ENCODE results near the gene OR4F15.
"Not testable (repeated sequence)": the region's sequence is repeated elsewhere in the genome, so short reads cannot be mapped to it uniquely, and the experiment has no call there.

OR4F15 gene, protein sequence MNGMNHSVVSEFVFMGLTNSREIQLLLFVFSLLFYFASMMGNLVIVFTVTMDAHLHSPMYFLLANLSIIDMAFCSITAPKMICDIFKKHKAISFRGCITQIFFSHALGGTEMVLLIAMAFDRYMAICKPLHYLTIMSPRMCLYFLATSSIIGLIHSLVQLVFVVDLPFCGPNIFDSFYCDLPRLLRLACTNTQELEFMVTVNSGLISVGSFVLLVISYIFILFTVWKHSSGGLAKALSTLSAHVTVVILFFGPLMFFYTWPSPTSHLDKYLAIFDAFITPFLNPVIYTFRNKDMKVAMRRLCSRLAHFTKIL

DNA sequence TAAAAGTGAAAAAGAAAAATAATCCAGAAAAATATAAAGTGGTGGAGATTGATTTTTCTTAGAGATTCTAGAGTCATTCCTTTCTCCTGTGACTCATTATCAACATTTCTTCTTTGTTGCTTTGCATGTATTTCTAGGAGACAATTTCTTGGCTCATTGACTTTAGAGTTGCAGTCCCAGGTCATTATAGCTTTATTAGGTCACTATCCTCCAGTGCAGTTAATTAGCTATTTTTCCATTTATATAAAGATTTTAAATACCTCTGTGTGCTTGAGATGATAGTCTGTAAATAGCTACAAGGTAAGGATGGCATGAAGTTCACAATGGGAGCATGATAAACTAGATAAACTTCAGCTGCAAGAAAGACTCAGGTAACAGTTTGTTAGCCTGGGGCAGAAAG is at the start of gene OR4F15:
Gene OR4F15 (plus strand): TSS at position 301 of the 400 bp plus-strand sequence. CDS start 5,985 bp downstream, outside the sequence.
- no peak for DNase-seq

DNA sequence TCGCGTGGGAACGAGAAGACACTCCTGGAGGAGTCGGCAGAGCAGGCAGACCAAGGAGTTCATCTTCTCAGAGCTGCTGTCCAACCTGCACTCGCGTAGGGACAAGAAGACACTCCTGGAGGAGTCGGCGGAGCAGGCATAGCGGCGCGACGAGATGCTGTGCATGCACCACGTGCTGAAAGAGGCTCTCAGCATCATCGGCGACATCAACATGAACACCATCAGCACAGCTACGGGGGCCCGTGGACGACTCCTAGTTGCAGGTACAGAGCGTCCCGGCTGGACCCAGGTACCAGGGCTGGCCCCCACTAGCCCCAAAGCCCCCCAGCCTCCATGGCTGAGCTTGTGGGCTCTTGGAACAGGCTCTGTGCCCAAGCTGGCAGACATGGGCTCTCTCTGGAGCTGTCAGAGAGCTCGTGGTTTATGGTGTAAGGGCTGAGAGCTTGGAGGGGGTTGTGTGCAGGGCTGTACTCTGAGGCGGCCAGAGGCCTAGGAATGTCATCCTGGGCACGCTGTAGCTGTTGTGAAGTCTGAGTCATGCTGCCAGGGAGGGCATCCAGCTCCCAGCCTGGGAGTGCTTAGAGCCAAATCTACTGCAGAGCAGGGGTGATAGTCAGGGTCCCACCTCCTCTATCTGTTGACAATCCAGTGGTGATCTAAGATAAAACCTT is 47.2 kb upstream of the OR4F15 start:
- not testable (repeated sequence) for DNase-seq

DNA sequence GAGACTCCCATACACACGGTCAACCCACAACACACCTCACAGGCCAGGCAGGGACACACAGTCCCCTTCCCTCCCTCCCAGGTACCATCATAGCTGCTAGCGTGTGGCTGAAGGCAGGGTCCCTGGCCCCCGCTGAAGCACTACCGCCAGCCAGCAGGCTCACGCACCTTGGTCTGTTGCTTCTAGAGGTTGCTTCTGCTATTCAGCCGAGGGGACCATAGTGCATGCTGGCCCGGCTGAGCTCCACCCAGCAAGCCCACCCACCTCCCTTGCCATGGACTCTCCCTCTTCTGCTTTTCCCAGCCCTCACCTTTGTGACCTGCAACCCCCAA is 46.7 kb upstream of the OR4F15 start:
- not testable (repeated sequence) for DNase-seq

DNA sequence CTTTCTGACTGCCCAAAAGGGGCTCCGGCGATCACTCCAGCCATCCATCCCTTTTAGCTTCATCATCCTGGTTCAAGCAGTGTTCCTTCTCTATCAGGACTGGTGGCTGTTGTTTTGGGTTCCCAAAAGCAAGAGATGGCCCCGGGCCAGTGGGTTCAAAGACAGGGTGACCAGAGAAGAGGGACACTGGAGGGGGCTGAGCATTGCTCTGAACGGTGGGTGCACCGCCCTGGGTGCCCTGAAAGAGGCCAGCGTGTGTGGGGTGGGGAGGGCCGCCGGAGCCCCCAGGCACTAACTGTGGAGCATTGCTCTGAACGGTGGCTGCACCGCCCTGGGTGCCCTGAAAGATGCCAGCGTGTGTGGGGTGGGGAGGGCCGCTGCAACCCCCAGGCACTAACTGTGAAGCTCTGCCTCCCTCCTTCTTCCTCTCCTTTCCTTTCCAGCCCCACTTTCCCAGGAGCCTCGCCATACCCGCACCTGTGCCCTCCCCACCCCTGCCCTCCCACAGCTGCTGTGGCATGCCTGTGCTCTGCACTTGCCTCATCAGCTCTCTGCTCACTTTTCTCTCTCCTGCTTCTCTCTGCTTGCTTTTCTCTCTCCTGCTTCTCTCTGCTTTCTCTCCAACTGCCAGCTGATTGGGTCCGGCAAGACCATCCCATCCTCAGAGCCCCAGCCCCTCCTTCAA is 46.1 kb upstream of the OR4F15 start:
- DNase-seq, result no peak

DNA sequence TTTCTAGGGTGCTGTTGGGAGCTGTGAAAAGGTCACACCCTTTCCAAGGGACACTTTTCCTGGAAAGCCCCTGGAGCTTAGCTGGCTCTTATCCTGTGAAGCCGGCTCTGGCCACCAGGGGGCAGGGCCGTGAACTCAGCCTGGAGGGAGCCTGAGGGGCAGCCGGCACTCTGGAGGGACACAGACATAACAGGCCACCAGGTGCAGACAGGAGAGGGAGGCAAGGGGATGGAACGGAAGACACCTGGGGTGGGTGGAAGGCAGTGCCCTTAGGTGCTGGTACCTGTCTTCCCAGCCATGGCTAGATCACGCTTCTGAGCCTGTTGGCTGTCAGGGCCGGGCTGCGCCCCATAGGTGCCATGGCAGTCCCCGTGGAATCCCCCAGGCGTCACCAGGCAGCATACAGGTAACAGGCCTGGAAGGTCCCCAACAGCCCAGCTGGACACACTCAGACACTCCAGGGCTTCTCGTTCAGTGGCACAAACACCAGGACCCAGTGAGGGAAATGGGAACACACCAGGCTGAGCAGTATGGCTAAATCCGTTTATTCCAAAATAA is 44.8 kb upstream of the OR4F15 start:
- not testable (repeated sequence) for DNase-seq

DNA sequence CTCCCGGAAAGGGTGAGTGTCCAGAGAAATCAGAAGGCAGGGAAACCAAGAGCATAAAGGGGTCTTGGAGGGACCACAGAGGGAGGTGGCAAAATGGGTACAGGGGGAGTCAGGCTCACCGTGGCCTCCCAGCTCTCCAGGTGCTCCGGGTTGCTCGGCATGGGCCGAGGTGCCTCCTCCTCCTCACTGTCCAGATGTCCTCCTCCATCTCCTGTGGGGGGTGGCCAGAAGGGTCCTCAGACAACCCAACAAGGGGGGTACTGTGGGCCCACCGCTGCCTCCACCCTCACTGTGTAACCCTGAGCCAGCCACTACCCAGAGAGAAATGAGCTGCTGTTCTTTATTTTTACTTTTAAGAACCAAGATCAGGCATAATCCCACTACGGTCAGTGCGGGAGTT is 39.1 kb upstream of the OR4F15 start:
- no peak for DNase-seq

DNA sequence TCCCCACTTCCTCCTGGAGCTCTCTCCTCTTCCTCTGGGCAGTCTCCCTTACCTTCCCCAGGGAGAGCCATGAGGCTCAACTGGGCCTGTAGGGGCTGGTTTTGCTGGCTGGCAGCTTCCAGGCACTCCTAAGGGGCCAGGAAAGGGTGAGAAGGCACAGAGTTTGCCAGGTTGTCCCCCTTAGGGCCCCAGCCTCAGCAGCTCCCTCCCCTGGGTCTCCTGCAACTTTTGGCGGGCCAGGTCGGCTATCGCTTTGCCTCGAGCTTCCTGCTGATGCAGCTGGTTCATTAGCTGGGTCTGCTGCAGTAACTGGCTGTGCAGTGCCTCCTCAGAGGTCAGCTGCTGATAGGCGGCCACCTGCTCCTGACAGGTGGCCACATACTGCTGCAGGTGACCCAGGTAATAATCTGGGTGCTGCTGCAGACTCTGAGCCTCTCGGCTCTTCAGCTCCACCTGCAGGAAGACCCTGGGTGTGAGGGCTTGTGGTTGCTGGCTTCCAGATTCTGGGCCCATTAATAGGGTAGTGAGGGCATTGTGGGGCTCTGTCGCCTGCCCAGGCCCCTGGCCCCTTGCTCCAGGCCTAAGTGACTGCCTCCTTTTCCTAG is 38.4 kb upstream of the OR4F15 start:
- DNase-seq, result no peak

DNA sequence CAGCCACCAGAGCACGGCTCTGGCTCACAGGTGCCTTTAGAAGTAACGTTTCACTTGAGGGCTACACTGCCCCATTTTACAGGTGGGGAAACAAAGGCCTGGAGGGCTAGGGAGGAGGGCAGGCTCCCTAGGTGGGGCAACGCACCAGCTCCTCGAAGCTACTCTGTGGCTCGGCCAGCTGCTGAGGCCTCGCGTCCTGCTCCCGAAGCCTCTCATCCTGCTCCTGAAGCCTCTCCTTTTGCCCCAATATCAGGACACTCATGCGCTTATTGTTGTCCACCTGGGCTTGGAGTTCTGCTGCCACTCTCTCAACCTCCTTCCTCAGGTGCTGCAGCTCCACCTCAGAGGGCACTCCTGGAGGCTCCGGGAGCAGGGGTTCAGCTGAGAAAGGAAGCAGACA is 36.9 kb upstream of the OR4F15 start:
- DNase-seq, result no peak

DNA sequence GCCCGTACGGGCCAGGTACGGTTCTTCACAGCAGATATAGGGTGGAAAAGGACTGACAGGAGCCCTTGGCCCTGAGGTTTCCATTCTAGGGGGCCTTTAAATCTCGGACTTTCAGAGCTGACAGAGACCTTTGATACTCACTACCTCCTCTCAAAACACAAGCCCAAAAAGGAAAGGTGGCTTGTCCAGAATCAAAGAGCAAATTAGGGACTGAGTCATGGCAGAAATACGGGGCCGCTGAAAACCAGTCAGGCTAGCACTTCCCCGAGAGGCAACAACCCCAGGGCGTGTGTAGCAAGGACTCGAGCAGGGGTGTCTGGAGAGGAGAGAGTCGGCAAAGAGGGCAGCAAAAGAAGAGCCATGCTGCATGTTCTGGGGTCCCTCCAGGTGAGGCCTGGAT is 33.4 kb upstream of the OR4F15 start:
- DNase-seq, result not testable (repeated sequence)

DNA sequence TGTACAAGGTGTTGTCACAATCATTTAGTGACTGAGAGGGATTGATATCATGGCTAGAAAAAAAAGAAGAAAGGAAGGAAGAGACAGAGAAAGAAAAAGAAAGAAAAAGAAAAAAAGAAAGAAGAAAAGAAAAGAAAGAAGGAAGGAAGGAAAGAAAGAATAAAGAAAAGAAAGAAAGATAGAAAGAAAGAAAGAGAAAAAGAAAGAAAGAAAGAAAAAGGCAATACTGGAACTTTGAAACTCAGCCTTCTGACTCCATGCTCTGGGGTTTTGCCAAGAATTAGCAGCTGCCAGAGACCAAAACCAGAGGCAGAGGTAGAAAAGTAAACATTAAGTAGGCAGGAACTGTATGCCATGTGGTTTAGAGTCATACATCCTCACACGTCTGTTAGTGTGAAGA is 31.8 kb upstream of the OR4F15 start:
- DNase-seq, result not testable (repeated sequence)

DNA sequence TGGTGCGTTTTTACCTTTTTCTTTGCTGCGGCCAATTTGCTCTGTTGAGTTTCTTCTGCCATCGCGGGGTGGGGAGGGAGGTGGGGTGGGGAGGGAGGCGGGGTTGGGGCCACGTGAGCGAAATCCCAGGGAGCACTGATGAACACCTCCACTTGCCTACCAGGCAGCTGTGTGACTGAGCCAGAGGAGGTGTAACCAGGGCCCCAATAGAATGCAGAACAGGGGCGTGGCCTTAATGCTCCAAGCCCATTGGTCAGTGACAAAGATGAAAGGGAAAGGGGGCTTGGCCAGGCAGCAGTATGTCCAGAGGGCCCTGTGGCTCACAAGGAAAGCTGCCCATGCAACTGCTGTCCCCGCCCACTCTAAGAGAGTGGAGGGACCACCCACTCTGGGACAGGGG is 30.1 kb upstream of the OR4F15 start:
- no peak for DNase-seq

DNA sequence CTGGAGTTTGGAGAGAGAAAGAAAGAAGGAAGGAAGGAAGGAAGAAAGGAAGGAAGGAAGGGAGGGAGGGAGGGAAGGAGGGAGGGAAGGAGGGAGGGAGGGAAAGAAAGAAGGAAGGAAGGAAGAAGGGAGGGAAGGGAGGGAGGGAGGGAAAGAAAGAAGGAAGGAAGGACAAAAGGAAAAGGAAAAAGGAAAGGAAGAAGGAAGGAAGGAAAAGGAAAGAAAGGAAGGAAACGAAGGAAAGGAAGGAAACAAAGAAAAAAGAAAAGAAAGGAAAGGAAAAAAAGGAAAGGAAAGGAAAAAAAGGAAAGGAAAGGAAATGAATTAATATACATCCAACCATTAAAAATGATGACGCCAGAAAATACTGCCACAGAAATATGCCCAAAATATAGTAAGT is 27.4 kb upstream of the OR4F15 start:
- DNase-seq, result no peak

DNA sequence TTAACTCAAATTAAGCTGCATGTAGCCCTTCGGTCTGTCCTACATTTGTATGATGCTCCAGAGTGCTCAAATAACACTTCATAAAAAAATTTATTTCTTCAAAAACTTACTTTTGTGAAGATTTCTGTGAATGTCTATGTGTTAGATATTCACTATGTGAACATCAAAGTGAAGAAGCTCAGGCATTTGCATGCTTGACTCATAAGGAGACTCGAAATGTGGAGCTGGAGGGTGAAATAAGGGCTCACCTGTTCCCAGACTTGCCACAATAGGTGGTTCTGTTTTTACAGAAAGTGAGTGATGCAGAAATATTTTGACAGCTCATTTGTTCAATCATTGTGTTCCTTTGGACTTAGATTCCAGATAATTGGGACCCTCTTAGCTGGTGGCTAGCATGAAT is 25.6 kb upstream of the OR4F15 start:
- not testable (repeated sequence) for DNase-seq

DNA sequence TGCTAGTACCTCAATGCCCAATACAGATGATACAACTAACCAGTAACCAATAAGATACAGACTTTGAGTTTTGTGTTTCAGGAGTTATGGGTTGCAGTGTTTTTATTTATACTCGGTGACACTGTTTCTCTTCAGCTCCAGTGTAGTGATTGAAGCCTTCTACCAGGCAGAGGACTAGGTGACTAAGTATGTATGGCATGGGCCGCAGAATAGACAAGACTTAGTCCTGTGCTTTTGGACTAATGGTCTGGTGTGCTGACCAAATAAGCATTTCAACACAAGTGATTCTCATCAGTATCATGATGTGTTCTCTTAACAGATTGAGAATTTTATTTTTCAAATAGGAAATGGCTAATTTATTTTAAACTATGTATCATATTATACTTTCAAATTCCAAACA is 24.0 kb upstream of the OR4F15 start:
- DNase-seq, result not testable (repeated sequence)

DNA sequence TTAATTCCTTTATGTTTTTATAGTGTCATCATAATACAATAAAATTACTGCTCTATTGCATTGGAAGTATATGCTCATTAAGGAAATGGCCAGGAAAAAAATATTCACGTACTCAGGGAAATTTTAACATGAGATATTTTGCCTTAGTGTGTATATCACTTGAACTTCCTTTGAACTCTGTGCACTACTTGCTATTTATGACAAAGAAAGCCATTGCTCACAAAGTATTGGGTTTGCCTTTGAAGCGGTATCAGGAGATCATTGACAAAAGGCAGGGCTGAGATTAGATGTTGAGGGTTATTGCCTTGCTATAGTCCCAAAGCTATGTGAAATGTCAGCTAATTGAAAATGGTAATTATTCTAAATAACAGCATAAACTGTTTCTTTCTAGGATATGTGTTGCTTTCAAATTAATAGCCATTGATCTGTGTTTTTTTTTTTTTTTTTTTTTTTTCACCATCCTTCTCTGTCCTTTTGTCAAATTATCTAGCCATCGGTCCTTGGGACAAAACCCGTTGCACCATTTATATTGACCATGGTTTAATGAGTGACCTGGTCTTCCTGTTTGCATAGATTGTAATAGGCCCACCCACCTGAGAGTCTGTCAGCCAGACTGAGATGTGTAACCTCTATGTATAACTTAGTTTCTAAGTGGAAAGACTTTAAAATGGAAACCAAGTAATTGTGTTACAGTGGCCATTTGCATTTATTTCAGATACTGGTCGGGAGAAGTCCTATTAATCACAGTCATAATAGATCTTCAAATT is 23.3 kb upstream of the OR4F15 start:
- DNase-seq, result not testable (repeated sequence)

DNA sequence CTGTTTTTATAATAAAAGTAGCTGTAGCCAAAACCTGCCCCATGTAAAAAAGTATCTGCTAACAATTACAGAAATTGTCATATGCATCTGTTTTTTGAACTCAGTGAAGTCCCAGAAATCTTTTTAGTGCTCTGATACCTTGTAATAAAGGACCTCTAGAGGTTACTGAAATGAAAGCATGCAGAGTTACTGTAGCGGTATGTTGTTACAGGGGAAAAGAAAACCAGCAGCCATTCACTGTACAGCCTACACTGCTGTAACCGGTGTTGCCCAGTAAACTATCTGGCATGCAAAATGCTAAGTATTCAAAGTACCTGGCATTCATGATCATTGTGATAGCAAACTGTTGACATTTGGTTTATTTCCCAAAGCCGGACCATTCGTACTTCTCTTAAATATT is 21.3 kb upstream of the OR4F15 start:
- DNase-seq, result not testable (repeated sequence)

DNA sequence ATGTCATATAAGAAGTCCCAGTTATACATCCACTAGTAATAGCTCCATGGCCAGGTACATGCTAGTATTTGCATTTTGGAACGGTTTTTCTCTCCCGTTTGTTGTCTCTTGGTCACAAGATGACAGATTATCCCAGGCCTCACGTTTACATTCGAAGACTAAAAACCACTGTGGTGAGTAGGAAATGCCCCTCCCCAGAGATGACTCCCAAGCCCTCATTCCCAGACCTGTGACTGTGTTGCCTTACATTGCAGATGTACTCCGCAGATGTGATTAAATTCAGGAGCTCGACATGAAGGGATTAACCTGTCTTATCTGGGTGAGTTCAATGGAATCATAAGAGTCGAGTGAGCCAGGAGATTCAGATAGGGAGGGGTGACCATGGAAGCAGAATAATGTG is 18.0 kb upstream of the OR4F15 start:
- not testable (repeated sequence) for DNase-seq

DNA sequence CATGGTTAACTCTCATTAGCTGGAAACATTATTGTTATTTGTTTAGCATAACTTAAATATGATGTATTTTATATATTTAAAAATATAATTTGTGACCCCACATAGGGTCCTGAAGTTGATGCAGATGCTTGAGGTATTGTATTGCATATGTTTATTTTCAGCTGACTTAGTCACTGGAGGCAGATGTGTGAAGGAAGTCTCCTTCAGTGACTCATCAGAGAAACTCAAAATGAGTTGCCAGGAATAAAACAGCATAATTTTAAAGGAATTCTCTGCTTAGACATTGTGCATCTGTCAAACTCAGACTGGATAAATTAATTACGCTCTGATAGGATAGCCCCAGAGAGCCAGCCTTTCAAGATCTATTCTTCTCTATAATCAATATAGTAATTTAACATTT is 16.5 kb upstream of the OR4F15 start:
- no peak for DNase-seq

DNA sequence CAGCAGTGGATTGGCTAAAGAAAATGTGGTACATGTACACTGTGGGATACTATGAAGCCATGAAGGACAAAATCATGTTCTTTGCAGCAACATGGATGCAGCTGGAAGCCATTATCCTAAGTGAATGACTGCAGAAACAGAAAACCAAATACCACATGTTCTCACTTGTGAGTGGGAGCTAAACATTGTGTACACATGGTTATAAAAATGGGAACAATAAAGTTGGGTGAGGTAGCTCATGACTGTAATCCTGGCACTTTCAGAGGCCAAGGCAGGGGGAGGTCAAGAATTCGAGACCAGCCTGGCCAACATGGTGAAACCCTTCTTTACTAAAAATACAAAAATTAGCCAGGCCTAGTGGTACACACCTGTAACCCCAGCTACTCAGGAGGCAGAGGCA is 12.3 kb upstream of the OR4F15 start:
- no peak for DNase-seq

DNA sequence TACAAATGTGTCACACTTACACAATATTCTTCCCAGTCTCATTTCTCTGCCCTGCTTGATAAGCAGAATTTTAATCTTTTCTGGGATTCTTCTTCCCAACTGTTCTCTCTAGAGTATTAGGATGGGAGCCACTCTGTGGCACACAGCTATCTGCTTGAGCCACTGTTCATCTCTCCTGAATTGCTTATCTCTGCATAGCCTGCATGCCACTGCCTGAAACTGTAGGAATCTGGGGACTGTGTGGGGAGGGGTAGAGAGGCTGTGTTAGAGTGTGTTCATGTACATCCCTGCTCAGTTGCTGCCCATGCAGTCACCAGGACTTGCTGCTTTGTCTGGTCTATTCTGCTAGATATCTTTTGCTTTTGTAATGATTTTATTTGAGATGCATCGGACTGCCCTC is 11.0 kb upstream of the OR4F15 start:
- no peak for DNase-seq

DNA sequence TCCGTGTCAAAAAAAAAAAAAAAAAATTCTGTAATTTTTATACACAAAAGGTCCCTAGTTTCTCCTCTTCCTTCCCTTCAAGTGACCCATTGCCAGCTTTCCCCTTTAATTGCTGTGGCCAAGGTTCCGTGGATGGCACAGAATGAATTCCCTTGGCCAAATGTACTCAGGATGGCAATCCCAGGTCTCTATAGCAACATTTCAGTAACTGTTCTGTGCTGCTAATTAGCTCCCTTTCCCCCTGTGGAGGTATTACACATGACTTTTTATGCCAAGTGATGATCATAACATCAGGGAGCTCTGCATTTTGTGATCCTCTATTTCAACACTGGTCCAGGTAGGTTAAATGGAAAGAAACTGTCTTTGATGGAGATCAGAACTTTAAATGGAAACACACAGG is 8.8 kb upstream of the OR4F15 start, which contains the start of gene OR4F6:
Gene OR4F6 (plus strand): TSS at position 301 of the 400 bp plus-strand sequence. CDS start 2,211 bp downstream, outside the sequence.
- DNase-seq, result no peak

DNA sequence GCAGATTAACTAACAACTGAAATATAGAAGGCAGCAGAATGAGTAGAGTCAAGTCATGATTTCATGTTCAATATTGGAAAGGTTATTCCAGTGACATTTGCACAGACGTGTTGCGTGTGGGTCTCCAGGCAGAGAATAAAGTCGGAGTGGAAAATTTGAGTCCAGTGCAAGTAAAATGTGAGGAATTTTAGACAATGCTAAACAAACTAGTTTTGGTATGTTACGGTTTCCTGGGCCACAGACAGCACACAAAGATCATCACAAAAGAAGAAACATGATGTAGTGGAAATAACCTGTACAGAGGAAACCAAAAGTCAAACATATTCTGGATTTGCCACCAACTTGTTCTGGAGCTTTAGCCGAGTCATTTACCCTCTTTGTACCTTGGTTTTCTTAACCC is 8.3 kb upstream of the OR4F15 start:
- no peak for DNase-seq

Data from activated T-cell treated with anti-CD3 and anti-CD28 coated beads for 4 hours (primary cell).